Breast epithelium (tissue), 3 donors: ENCODE results near the gene EHD3.

Experiments
- POLR2A ChIP-seq: fragments of 450-650 bp; IDR thresholded peaks from one replicate; pipeline ENCODE4 v1.6.1; 2016; ENCODE audit warnings: antibody characterized with exemption, mild to moderate bottlenecking, moderate library complexity
- POLR2AphosphoS5 ChIP-seq, 3 donors: sonication (generic); formaldehyde crosslinking; IDR thresholded peaks; one replicate each; pipeline ENCODE4 v1.6.1; 2017; ENCODE audit warnings: antibody characterized with exemption in 3 of 3
- TF ChIP-seq, protein P1 (sequence below), 3 donors: fragments of 450-650 bp; IDR thresholded peaks; one replicate each; pipeline ENCODE4 v1.5.1; 2016 to 2017; ENCODE audit warnings: antibody characterized with exemption in 3 of 3, mild to moderate bottlenecking in 3 of 3, moderate library complexity in 3 of 3

DNA sequence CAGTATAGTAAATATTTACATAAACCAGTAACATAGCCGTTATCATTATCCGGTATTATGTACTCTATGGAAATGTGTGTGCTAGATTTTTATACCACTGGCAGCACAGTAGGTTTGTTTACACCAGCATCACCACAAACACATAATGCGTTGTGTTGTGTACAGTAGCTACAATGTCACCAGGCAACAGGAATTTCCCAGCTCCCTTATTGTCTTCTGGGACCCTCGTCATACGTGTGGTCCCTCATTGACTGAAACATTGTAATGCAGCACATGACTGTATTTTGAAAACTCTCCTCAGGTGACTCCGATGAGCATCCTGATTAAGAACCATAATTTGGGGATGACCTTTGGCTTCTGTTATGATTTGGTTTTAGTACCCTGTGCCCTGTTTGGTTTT, 31.3 kb downstream of the EHD3 start:
- TF ChIP-seq, protein P1, sequence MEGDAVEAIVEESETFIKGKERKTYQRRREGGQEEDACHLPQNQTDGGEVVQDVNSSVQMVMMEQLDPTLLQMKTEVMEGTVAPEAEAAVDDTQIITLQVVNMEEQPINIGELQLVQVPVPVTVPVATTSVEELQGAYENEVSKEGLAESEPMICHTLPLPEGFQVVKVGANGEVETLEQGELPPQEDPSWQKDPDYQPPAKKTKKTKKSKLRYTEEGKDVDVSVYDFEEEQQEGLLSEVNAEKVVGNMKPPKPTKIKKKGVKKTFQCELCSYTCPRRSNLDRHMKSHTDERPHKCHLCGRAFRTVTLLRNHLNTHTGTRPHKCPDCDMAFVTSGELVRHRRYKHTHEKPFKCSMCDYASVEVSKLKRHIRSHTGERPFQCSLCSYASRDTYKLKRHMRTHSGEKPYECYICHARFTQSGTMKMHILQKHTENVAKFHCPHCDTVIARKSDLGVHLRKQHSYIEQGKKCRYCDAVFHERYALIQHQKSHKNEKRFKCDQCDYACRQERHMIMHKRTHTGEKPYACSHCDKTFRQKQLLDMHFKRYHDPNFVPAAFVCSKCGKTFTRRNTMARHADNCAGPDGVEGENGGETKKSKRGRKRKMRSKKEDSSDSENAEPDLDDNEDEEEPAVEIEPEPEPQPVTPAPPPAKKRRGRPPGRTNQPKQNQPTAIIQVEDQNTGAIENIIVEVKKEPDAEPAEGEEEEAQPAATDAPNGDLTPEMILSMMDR (IDR thresholded peaks at IDR 0.05), result no peak
- TF ChIP-seq POLR2A, result no peak
- no peak for TF ChIP-seq POLR2AphosphoS5 (IDR thresholded peaks at IDR 0.05)
